GM19468 (cell line): Measurements from ENCODE around the gene TMEM245.
"Not testable (repeated sequence)": the region's sequence is repeated elsewhere in the genome, so short reads cannot be mapped to it uniquely, and the experiment has no call there.

Source experiments
- ATAC-seq: cut with Tn5 transposase; IDR thresholded peaks from one replicate; pipeline ENCODE4 v1.9.1; 2021; ENCODE audit warnings: mild to moderate bottlenecking, moderate library complexity, moderate number of reproducible peaks; ENCODE audit not compliant: unreplicated experiment; ENCODE audit errors: extremely low read depth

The TMEM245 gene

GRCh38 chr9:109012009-109012875 lies 107.5 kb downstream of the TMEM245 start:
- no peak for ATAC-seq

- ATAC-seq, result no peak
These were observed 108.5 kb downstream of the TMEM245 start for GRCh38 chr9:109011231-109011671.

- no peak for ATAC-seq
These were observed 109.0 kb downstream of the TMEM245 start for GRCh38 chr9:109010746-109011145.

- no peak for ATAC-seq
These were observed 114.1 kb downstream of the TMEM245 start for GRCh38 chr9:109005678-109006077.

- no peak for ATAC-seq
These were observed 116.6 kb downstream of the TMEM245 start for GRCh38 chr9:109003116-109003515.

- no peak for ATAC-seq
These were observed 117.6 kb downstream of the TMEM245 start for GRCh38 chr9:109002141-109002540.

GRCh38 chr9:109001275-109001676 lies 118.5 kb downstream of the TMEM245 start:
- ATAC-seq, result no peak

GRCh38 chr9:108997112-108997511 lies 122.6 kb downstream of the TMEM245 start:
- ATAC-seq, result no peak

- ATAC-seq, result no peak
These were observed 123.1 kb downstream of the TMEM245 start for GRCh38 chr9:108996643-108997042.

GRCh38 chr9:108994695-108995094 lies 125.1 kb downstream of the TMEM245 start:
- peak; percentile 66 for ATAC-seq

GRCh38 chr9:108991479-108991878 lies 128.3 kb downstream of the TMEM245 start:
- ATAC-seq, result no peak

- ATAC-seq, result no peak
These were observed 135.9 kb downstream of the TMEM245 start for GRCh38 chr9:108983885-108984284.

GRCh38 chr9:108980893-108981292 lies 138.9 kb downstream of the TMEM245 start:
- no peak for ATAC-seq

- ATAC-seq, result no peak
These were observed 141.5 kb downstream of the TMEM245 start for GRCh38 chr9:108978205-108978604.

GRCh38 chr9:108973895-108974294 lies 145.9 kb downstream of the TMEM245 start:
- no peak for ATAC-seq

GRCh38 chr9:108972626-108973209 lies 147.0 kb downstream of the TMEM245 start:
- no peak for ATAC-seq

- no peak for ATAC-seq
These were observed 147.6 kb downstream of the TMEM245 start for GRCh38 chr9:108972186-108972585.

GRCh38 chr9:108971392-108971791 lies 148.4 kb downstream of the TMEM245 start:
- ATAC-seq, result not testable (repeated sequence)

GRCh38 chr9:108967916-108968315 lies 151.8 kb downstream of the TMEM245 start:
- ATAC-seq, result no peak
